Skin of body (tissue), 2 donors: ENCODE results near the gene RNF149. TPM values are rescaled to one million over a fixed set of nuclear protein-coding genes. Genes with fewer than 3 reads are reported as not detected.
A peak's percentile ranks its signal among the peaks of the same experiment; 100 is the strongest.
"Not testable (repeated sequence)": the region's sequence is repeated elsewhere in the genome, so short reads cannot be mapped to it uniquely, and the experiment has no call there.

Experiments
- DNase-seq: peaks from one replicate; lab custom pipeline; 2025; lab: John Stamatoyannopoulos, UW
- total RNA-seq: library from RNA; depleted of rRNA; stranded (reverse); fragments of >200 nt; gene quantifications from one replicate; pipeline ENCODE4 v1.2.3, GENCODE V29; 2014

The RNF149 gene
- total RNA-seq, 1 donor from 2014 or later: 76.5 TPM

GRCh38 chr2:101263377-101263800 is 45.1 kb downstream of the RNF149 start:
- no peak for DNase-seq

DNA sequence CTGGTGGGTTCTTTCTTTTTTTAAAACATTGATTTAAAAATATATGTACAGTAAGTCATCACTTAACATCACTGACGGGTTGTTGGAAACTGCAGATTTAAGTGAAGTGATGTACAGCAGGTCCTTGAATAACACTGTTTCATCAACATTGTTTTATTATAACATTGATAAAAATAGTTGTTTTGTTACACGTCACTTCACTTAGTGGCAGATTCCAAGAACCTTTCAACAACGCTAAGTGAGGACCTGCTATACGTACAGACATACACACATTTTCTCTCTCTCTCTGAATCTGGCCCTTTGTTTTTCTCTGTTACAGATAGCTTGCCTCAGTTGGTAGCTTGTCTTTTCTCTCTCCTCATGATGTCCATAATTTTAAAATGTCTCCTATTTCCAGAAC is 46.4 kb downstream of the RNF149 start:
- DNase-seq: no peak

DNA sequence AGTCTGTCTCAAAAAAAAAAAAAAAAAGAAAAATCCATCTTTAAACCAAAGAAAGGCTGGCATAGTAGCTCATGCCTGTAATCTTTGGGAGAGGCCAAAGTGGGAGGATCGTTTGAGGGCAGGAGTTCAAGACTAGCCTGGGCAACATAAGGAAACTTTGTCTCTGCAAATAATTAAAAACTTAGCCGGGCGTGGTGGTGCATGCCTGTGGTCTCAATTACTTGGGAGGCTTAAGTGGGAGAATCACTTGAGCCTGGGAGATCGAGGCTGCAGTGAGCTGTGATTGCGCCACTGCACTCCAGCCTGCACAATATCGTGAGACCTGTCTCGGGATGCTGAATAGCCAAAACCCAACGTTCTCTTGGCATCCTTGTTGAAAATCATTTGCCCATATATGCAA is 49.7 kb downstream of the RNF149 start:
- no peak for DNase-seq

GRCh38 chr2:101256316-101256715 is 52.2 kb downstream of the RNF149 start:
- DNase-seq: no peak

DNA sequence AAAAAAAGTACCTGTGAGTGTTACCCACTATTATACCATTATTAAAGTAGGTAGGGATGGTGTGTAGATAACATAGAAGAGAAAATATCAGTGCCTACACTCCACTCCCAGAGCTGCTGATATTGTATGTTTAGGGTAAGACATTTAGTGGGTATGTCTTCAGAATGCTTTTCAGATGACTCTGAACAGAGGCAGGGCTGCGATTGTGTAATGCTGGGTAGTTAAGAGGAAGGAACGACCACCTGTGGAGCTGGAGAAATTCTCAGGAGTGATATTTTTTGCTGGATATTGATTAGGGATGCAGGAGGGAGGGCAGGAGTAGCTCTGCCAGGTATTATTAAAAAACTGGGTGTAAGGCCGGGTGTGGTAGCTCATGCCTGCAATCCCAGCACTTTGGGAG is 53.0 kb downstream of the RNF149 start:
- no peak for DNase-seq

GRCh38 chr2:101253703-101254450 is 54.6 kb downstream of the RNF149 start:
- no peak for DNase-seq

DNA sequence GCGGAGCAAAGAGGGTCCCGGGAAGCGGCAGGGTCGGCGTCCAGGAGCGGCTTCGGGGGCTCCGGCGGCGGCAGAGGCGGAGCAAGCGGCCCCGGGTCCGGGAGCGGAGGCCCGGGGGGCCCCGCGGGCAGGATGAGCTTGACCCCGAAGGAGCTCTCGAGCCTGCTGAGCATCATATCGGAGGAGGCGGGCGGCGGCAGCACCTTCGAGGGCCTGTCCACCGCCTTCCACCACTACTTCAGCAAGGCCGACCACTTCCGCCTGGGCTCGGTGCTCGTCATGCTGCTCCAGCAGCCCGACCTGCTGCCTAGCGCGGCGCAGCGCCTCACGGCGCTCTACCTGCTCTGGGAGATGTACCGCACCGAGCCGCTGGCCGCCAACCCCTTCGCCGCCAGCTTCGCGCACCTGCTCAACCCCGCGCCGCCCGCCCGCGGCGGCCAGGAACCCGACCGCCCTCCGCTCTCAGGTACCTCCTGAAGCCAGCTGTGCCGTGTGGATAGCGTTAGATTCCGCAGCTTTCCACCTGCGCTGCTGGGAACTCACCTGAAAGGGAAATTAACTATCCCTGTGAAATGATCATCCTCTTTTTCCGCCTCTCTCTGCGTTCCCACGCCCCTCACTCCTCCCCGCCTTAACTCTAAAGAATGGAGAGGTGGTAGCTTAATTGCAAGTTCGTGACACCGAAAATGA is 55.3 kb downstream of the RNF149 start:
- DNase-seq: peak; percentile 22

DNA sequence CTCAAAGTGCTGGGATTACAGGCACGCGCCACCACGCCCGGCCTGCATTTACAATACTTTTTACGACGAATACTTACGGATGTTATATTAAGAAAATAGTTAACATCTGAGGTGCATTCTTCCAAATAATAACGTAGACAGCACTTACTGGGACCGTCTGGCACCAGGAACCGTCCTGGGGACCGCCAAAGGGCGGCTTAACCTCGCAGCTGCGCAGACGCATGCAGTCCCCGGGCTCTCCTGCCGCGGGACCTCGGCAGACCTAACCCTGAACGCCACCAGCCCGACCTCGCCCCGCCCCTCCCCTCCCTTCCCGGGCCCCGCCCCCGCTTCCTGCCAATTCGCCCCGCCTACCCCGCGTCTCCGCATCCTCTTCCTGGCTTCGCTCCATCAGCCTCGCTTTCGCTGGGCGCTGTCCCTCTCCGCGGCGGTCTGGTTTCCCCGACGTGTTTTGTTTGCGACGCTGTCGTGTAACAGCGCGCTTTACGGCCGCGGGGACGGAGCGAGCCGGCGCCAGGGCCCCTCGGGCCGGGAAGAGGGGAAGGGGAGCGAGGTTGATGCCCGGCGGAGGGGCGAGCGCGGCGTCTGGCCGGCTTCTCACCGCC is 56.0 kb downstream of the RNF149 start, which contains the start of gene CNOT11:
CNOT11 (plus strand) TSS at position 479 of the 605 bp plus-strand sequence; CDS start at position 558, 79 bp downstream.
- DNase-seq: peak; percentile 99

GRCh38 chr2:101251844-101252407 is 56.6 kb downstream of the RNF149 start:
- no peak for DNase-seq

- not testable (repeated sequence) for DNase-seq
These were observed 57.2 kb downstream of the RNF149 start for GRCh38 chr2:101251246-101251781.

DNA sequence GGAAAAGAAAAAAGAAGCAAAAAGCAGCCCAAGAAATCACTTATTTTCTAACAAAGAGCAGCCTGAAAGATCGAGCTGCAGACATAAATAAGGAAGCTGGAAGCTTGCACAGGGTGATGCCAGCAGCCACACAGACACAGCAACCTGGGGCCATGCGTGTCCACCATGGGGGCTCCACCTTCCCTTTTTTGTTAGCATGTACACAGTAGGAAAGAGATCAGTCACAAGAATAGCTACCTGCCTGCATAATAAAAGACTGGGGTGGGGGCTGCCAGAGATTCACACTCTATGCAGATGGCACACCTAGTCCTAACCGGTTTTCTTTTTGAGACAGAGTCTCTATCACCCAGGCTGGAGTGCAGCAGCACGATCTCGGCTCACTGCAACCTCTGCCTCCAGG is 58.7 kb downstream of the RNF149 start:
- no peak for DNase-seq

GRCh38 chr2:101248756-101249155 is 59.7 kb downstream of the RNF149 start:
- not testable (repeated sequence) for DNase-seq

- DNase-seq: not testable (repeated sequence)
These were observed 63.0 kb downstream of the RNF149 start for GRCh38 chr2:101245468-101245867.

GRCh38 chr2:101244899-101245298 is 63.6 kb downstream of the RNF149 start:
- DNase-seq: not testable (repeated sequence)

DNA sequence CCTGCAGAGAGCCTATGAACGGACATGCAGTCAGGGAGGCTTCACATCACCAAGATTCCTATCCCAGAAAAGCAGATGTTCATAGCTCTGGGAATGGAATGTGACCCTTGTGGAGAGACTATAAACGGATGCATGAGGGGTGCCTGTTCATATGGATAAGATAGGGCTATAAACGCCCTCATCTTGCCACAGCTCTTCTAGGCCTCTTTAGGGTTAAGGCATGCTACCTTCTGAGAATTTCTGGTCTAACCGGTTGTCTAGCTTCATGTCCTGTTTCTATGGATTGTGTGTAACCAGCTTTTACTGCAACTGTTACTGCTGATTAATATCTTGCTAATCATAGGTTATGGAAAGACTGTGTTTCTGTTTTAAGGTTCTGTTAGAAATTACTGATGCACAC is 64.1 kb downstream of the RNF149 start:
- not testable (repeated sequence) for DNase-seq

DNA sequence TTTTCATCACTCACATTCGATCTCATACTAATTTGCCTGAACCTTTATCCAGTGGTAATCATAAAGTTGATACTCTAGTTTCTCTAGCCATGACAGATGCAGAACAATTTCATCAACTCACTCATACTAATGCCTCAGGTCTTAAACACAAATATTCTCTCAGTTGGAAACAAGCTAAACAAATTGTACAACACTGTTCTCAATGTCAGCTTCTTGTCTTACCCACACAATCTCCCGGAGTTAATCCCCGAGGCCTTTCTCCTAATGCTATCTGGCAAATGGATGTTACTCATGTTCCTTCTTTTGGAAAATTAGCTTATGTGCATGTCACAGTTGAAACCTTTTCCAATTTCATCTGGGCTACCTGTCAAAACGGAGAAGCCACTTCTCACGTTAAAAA is 67.3 kb downstream of the RNF149 start:
- DNase-seq: no peak

- DNase-seq: not testable (repeated sequence)
These were observed 67.8 kb downstream of the RNF149 start for GRCh38 chr2:101240694-101241093.

DNA sequence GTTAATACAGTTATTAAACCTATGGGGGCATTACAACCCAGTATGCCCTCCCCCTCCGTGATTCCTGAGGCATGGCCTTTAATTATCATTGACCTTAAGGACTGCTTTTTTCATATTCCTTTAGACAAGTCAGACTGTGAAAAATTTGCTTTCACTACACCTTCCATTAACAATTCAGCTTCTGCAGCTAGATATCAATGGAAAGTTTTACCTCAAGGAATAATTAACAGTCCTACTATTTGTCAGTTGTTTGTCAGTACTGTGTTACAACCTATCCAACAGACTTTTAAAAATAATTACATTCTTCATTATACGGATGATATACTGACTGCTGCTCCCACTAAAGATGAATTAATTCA is 68.8 kb downstream of the RNF149 start:
- DNase-seq: not testable (repeated sequence)

DNA sequence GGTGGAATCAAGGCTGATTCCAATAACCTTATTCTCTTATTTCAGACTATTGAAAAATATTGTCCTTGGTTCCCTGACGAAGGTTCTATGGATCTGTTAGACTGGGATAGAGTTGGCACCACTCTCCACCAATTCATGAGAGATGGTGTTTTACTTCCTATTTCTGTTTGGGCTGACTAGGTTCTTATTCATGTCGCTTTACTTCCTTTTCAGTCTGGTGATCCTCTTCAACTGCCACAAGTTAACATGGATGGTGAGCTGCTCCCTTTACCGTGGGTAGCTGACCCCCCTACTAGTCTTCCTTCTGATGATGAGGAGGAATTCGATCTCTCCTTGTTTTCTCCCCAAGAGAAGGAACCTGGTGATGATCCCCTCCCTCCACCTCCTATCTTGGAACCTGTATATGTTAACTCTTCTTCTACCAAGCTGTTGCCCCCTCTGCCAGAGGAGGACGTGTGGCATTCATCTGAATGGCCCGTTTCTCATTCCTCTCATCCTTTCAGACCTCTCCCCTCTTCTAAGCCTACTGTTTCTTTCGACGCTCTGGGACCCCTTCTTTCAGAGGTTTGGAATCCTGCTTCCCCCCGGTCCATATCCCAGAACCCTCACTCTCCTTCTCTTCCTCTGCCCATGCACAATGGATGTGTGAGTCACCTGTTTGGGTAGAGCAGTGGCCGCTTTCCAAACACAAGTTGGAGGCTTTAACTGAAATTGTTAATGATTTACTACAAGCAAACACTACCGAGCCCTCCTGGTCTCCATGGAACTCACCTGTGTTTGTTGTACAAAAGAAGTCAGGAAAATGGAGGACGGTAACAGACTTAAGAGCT is 69.4 kb downstream of the RNF149 start:
- no peak for DNase-seq

DNA sequence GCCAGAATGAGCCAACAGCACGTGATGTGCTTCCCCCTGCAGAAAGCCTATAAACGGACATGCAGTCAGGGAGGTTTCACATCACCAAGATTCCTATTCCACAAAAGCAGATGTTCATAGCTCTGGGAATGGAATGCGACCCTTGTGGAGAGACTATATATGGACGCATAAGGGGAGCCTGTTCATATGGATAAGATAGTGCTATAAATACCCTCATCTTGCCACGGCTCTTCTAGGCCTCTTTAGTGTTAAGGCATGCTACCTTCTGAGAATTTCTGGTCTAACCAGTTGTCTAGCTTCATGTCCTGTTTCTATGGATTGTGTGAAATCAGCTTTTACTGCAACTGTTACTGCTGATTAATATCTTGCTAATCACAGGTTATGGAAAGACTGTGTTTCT is 70.6 kb downstream of the RNF149 start:
- DNase-seq: not testable (repeated sequence)

GRCh38 chr2:101235956-101236355 is 72.5 kb downstream of the RNF149 start:
- DNase-seq: not testable (repeated sequence)
